ENCODE results near the gene GPC6. TPM values are rescaled to one million over a fixed set of nuclear protein-coding genes. Genes with fewer than 3 reads are reported as not detected.
A peak's percentile ranks its signal among the peaks of the same experiment; 100 is the strongest.

The GPC6 gene
- polyA plus RNA-seq, 1 of the 3 experiments (the other 2 are of a cell fraction), result 6.7 TPM

DNA sequence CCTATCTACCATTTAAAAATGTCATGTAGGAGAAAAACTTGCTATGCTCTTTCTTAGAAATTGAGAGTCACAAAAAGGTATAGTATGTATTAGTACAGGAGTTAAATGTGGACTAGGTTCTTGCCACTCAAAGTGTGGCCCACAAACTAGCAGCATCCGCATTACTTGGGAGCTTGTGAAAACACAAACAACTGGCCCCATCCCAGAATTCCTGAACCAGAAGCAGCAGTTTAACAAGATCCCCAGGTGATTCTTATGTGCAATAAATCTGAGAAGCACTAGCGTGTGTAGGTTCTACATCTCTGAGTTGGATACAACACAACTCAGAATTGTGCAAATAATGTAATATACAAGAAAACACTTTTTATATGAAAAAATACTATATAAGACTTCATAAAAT, 927.0 kb downstream of the GPC6 start (continued):
- no peak for TF ChIP-seq POLR2AphosphoS5 (IDR thresholded peaks at IDR 0.05; ENCODE audit: low read depth, low read length)

DNA sequence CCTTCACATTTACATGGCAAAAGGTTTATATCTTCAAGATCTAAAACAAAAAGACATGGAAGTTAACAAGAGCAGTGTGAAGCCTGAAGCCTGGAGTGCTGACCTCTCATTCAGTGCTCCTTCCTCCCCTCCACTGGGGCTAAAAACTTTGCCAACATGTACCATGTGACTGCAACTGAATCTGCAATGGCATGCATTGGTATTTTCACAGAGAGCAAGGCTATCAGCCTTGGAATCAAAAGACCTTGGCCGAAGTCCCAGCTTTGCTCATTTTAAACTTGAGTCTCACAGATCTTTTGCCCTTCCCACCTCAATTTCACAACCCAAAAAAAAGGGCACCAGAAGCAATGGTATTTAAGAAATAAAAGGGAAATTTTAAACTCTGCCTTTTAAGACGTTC, 927.8 kb downstream of the GPC6 start:
- no peaks in the 10 kb centered on the region for H3K9me3 ChIP-seq
- ChIA-PET CTCF (no interaction called here), POLR2A (no interaction called here)
- no peaks in the 10 kb centered on the region for H3K27me3 ChIP-seq (ENCODE audit: insufficient read depth)
- no peak for DNase-seq
- H3F3A ChIP-seq (replicated peaks; ENCODE audit: insufficient read depth), result no peaks in the 10 kb centered on the region
- H3K9me2 ChIP-seq, result no peaks in the 10 kb centered on the region
- no peaks in the 10 kb centered on the region for H3K79me2 ChIP-seq (ENCODE audit: insufficient read depth)
- no peak overlapping the region for H3K4me3 ChIP-seq (ENCODE audit: low read depth in 2 of 2, low read length in 1 of 2)
- H2AFZ ChIP-seq (ENCODE audit: low read depth), result no peak overlapping the region
- H3K36me3 ChIP-seq (replicated peaks in 1 of 2; ENCODE audit: control insufficient read depth in 1 of 2, insufficient read depth in 2 of 2, low read length in 1 of 2), result no peaks in the 10 kb centered on the region
- peaks cover 3 to 7% of the 10 kb centered on the region in 2 experiments; a peak in 3 of 4 replicates for H3K4me1 ChIP-seq (ENCODE audit: control insufficient read depth in 1 of 2, insufficient read depth in 2 of 2, low read depth in 1 of 2, low read length in 1 of 2)
- peak overlapping the region in 1 of 2 experiments; percentile 38; a peak in 1 of 4 replicates for H3K27ac ChIP-seq (ENCODE audit: low read depth in 2 of 2, low read length in 1 of 2)
- WGBS (ENCODE audit: low lambda C conversion rate), result 45% methylated on average over 2 of the region's 2 CpGs
- no peak overlapping the region for H3K9ac ChIP-seq
- H3K4me2 ChIP-seq, result peak overlapping the region; percentile 4; the same call in 1 of the 2 replicates
- no peaks in the 10 kb centered on the region for H4K20me1 ChIP-seq (ENCODE audit: insufficient read depth)
- TF ChIP-seq FOXJ3 (CRISPR knock-in tag; IDR thresholded peaks at IDR 0.05) (no peak), IRF3 (IDR thresholded peaks at IDR 0.05; ENCODE audit: low read depth, low read length) (no peak), GATA2 (CRISPR knock-in tag; IDR thresholded peaks at IDR 0.05) (no peak), TEAD4 (IDR thresholded peaks at IDR 0.05; ENCODE audit: borderline replicate concordance, insufficient read depth) (peak; percentile 56; the same call in 1 of the 2 replicates), GABPA (IDR thresholded peaks at IDR 0.05; ENCODE audit: low read depth) (no peak), ELF1 (IDR thresholded peaks at IDR 0.05) (0 out of 2 replicates have a peak, but pooled peaks have one; percentile 16), YY1 (IDR thresholded peaks at IDR 0.05; ENCODE audit: low read depth) (no peak), EP300 (IDR thresholded peaks at IDR 0.05; ENCODE audit: borderline replicate concordance in 1 of 2, low read depth in 1 of 2, low read length in 1 of 2) (peak in 1 of 2 experiments; percentile 64; a peak in 1 of 4 replicates), RAD21 (IDR thresholded peaks at IDR 0.05; ENCODE audit: low read length) (no peak), FOSL2 (IDR thresholded peaks at IDR 0.05; ENCODE audit: borderline replicate concordance, low read depth) (peak; percentile 16; the same call in 1 of the 2 replicates), JUND (IDR thresholded peaks at IDR 0.05) (peak; percentile 58; the same call in 1 of the 2 replicates), TAF1 (IDR thresholded peaks at IDR 0.05; ENCODE audit: borderline replicate concordance, low read depth, low read length) (no peak), CTCF (IDR thresholded peaks at IDR 0.05) (no peak), USF1 (IDR thresholded peaks at IDR 0.05; ENCODE audit: borderline replicate concordance, low read depth) (peak; percentile 85), FOXM1 (IDR thresholded peaks at IDR 0.05; ENCODE audit: low read depth) (no peak), RXRA (IDR thresholded peaks at IDR 0.05; ENCODE audit: borderline replicate concordance, low read depth) (peak; percentile 39; the same call in 1 of the 2 replicates), RFX5 (IDR thresholded peaks at IDR 0.05; ENCODE audit: low read length) (no peak), NFIC (IDR thresholded peaks at IDR 0.05; ENCODE audit: borderline replicate concordance) (peak; percentile 97)
- TF ChIP-seq, protein P1, sequence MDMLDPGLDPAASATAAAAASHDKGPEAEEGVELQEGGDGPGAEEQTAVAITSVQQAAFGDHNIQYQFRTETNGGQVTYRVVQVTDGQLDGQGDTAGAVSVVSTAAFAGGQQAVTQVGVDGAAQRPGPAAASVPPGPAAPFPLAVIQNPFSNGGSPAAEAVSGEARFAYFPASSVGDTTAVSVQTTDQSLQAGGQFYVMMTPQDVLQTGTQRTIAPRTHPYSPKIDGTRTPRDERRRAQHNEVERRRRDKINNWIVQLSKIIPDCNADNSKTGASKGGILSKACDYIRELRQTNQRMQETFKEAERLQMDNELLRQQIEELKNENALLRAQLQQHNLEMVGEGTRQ (IDR thresholded peaks at IDR 0.05; ENCODE audit: borderline replicate concordance, low read depth, low read length), result no peak
- TF ChIP-seq, protein P2, sequence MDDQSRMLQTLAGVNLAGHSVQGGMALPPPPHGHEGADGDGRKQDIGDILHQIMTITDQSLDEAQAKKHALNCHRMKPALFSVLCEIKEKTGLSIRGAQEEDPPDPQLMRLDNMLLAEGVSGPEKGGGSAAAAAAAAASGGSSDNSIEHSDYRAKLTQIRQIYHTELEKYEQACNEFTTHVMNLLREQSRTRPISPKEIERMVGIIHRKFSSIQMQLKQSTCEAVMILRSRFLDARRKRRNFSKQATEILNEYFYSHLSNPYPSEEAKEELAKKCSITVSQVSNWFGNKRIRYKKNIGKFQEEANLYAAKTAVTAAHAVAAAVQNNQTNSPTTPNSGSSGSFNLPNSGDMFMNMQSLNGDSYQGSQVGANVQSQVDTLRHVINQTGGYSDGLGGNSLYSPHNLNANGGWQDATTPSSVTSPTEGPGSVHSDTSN (IDR thresholded peaks at IDR 0.05), result peak; percentile 36; the same call in 1 of the 2 replicates
- TF ChIP-seq, protein P3, sequence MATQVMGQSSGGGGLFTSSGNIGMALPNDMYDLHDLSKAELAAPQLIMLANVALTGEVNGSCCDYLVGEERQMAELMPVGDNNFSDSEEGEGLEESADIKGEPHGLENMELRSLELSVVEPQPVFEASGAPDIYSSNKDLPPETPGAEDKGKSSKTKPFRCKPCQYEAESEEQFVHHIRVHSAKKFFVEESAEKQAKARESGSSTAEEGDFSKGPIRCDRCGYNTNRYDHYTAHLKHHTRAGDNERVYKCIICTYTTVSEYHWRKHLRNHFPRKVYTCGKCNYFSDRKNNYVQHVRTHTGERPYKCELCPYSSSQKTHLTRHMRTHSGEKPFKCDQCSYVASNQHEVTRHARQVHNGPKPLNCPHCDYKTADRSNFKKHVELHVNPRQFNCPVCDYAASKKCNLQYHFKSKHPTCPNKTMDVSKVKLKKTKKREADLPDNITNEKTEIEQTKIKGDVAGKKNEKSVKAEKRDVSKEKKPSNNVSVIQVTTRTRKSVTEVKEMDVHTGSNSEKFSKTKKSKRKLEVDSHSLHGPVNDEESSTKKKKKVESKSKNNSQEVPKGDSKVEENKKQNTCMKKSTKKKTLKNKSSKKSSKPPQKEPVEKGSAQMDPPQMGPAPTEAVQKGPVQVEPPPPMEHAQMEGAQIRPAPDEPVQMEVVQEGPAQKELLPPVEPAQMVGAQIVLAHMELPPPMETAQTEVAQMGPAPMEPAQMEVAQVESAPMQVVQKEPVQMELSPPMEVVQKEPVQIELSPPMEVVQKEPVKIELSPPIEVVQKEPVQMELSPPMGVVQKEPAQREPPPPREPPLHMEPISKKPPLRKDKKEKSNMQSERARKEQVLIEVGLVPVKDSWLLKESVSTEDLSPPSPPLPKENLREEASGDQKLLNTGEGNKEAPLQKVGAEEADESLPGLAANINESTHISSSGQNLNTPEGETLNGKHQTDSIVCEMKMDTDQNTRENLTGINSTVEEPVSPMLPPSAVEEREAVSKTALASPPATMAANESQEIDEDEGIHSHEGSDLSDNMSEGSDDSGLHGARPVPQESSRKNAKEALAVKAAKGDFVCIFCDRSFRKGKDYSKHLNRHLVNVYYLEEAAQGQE (IDR thresholded peaks at IDR 0.05; ENCODE audit: low read depth, low read length), result no peak
- TF ChIP-seq, protein P4, sequence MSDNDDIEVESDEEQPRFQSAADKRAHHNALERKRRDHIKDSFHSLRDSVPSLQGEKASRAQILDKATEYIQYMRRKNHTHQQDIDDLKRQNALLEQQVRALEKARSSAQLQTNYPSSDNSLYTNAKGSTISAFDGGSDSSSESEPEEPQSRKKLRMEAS (IDR thresholded peaks at IDR 0.05; ENCODE audit: low read depth), result peak; percentile 81
